ENCODE results near the gene SURF2.

Gene SURF2

GRCh38 chr9:133335924-133336811 lies 20.2 kb upstream of the SURF2 start, which contains the start of gene SURF6:
SURF6 (minus strand) TSS chr9:133336188; CDS start chr9:133336132, 56 bp downstream.
- peak in 55 of 56 donors; percentile 52 to 91 (median 81) for DNase-seq

GRCh38 chr9:133339641-133340040 lies 16.7 kb upstream of the SURF2 start:
- no peak for DNase-seq

GRCh38 chr9:133340256-133340655 lies 16.1 kb upstream of the SURF2 start:
- DNase-seq = no peak

- DNase-seq = no peak
Measured at GRCh38 chr9:133340916-133341315, 15.4 kb upstream of the SURF2 start.

GRCh38 chr9:133341369-133342068 lies 14.8 kb upstream of the SURF2 start:
- DNase-seq = peak in 12 of 56 donors; percentile 7 to 43 (median 25)

GRCh38 chr9:133342069-133342406 lies 14.3 kb upstream of the SURF2 start:
- no peak for DNase-seq

GRCh38 chr9:133342570-133342969 lies 13.8 kb upstream of the SURF2 start:
- no peak for DNase-seq

- no peak for DNase-seq
Measured at GRCh38 chr9:133344071-133344470, 12.3 kb upstream of the SURF2 start.

GRCh38 chr9:133344979-133345378 lies 11.4 kb upstream of the SURF2 start:
- no peak for DNase-seq

- DNase-seq = no peak
Measured at GRCh38 chr9:133345596-133345995, 10.8 kb upstream of the SURF2 start.

GRCh38 chr9:133346021-133346785 lies 10.1 kb upstream of the SURF2 start:
- DNase-seq = no peak

- DNase-seq = peak in 3 of 56 donors; percentile 29 to 73 (median 46)
Measured at GRCh38 chr9:133347515-133347984, 8.8 kb upstream of the SURF2 start.

GRCh38 chr9:133347985-133348717 lies 8.2 kb upstream of the SURF2 start, which contains the start of the genes MED22 and RPL7A:
MED22 (minus strand) TSS chr9:133348131; CDS start chr9:133346662, 1,469 bp downstream.
RPL7A (plus strand) TSS chr9:133348218; CDS start chr9:133348244, 26 bp downstream.
- peak; percentile 23 to 95 (median 78) for DNase-seq

GRCh38 chr9:133348718-133349573 lies 7.4 kb upstream of the SURF2 start:
- DNase-seq = peak in 1 of 56 donors; percentile 46

- DNase-seq = no peak
Measured at GRCh38 chr9:133349965-133350616, 6.3 kb upstream of the SURF2 start.

- DNase-seq = no peak
Measured at GRCh38 chr9:133351526-133351907, 4.8 kb upstream of the SURF2 start.

- DNase-seq = peak in 2 of 56 donors; percentile 8 to 41
Measured at GRCh38 chr9:133351908-133352634, 4.3 kb upstream of the SURF2 start.

- DNase-seq = no peak
Measured at GRCh38 chr9:133352635-133353340, 3.6 kb upstream of the SURF2 start.
